HepG2 (cell line): ENCODE results near the gene SLC34A3. TPM values are rescaled to one million over a fixed set of nuclear protein-coding genes. Genes with fewer than 3 reads are reported as not detected.
A peak's percentile ranks its signal among the peaks of the same experiment; 100 is the strongest.

Experiments used
- ARID2 ChIP-seq: sonication (generic); formaldehyde crosslinking; IDR thresholded peaks from 2 replicates; pipeline ENCODE4 v1.8.1; 2022; ENCODE audit warnings: mild to moderate bottlenecking, missing genetic modification reagents, borderline replicate concordance
- ATF7-NPFF ChIP-seq: sonication (generic); formaldehyde crosslinking; IDR thresholded peaks from 2 replicates; pipeline ENCODE4 v1.8.1; 2023; ENCODE audit warnings: mild to moderate bottlenecking, low read depth, missing genetic modification reagents, moderate library complexity
- HOXA9 ChIP-seq: sonication (generic); formaldehyde crosslinking; IDR thresholded peaks from 2 replicates; pipeline ENCODE4 v1.8.1; 2022; ENCODE audit warnings: missing genetic modification reagents, mild to moderate bottlenecking, moderate library complexity, borderline replicate concordance
- KAT7 ChIP-seq: IDR thresholded peaks from 2 replicates; pipeline ENCODE4 v1.6.1; 2018; ENCODE audit warnings: borderline replicate concordance, missing compliant biosample characterization
- MLLT10 ChIP-seq: sonication (generic); formaldehyde crosslinking; IDR thresholded peaks from 2 replicates; pipeline ENCODE4 v1.4.0; 2020; ENCODE audit warnings: missing genetic modification reagents
- NONO ChIP-seq, 2 experiments: fragments of 450-650 bp in 1 of 2; sonication (generic) in 1 of 2; formaldehyde crosslinking in 1 of 2; IDR thresholded peaks in 1 of 2; conservative IDR thresholded peaks in 1 of 2; 2 replicates each; pipeline versions ENCODE4 v1.6.1 to v1.8.0; 2017 to 2022; ENCODE audit warnings: mild to moderate bottlenecking in 1 of 2, missing genetic modification reagents in 1 of 2, moderate library complexity in 1 of 2
- ZNF484 ChIP-seq: sonication (generic); formaldehyde crosslinking; IDR thresholded peaks from 2 replicates; pipeline ENCODE4 v1.5.1; 2020; ENCODE audit warnings: mild to moderate bottlenecking, low read depth, missing genetic modification reagents, borderline replicate concordance
- ZNF557 ChIP-seq: sonication (generic); formaldehyde crosslinking; IDR thresholded peaks from 2 replicates; pipeline ENCODE4 v1.4.0; 2020; ENCODE audit warnings: missing genetic modification reagents
- ZNF781 ChIP-seq: sonication (generic); formaldehyde crosslinking; IDR thresholded peaks from 2 replicates; pipeline ENCODE4 v1.5.1; 2020; ENCODE audit warnings: borderline replicate concordance, mild to moderate bottlenecking, missing genetic modification reagents; ENCODE audit errors: not compliant biosample characterization
- polyA plus RNA-seq, 8 experiments: library from polyadenylated mRNA; depleted of rRNA in 3 of 8; stranded (reverse) in 7 of 8; unstranded in 1 of 8; fragments of >200 nt; fragmentation: Illumina TruSeq in 4 of 8; extraction: Trizol in 4 of 8; gene quantifications; 2 replicates each; pipeline versions ENCODE4 v1.2.1 to v1.2.3, GENCODE V29; 2011 to 2016; ENCODE audit warnings: low read depth in 4 of 8, missing spikeins in 1 of 8, mixed read lengths in 1 of 8; ENCODE audit not compliant: insufficient read depth in 1 of 8
- total RNA-seq, 5 experiments: library from RNA; depleted of rRNA; stranded (reverse); fragments of >200 nt; fragmentation: Illumina TruSeq; extraction: Trizol; gene quantifications; 2 replicates each; pipeline ENCODE4 v1.2.3, GENCODE V29; 2016; ENCODE audit warnings: low read depth in 1 of 5
- TF ChIP-seq, protein P1 (sequence below): IDR thresholded peaks from 2 replicates; pipeline ENCODE4 v1.6.1; 2016; ENCODE audit warnings: missing compliant biosample characterization, missing genetic modification reagents, borderline replicate concordance
- TF ChIP-seq, protein P2 (sequence below): sonication (generic); formaldehyde crosslinking; IDR thresholded peaks from 2 replicates; pipeline ENCODE4 v1.8.1; 2023; ENCODE audit warnings: missing genetic modification reagents, inconsistent platforms, borderline replicate concordance
- TF ChIP-seq, protein P3 (sequence below): sonication (generic); formaldehyde crosslinking; IDR thresholded peaks from 2 replicates; pipeline ENCODE4 v1.4.0; 2020; ENCODE audit warnings: missing genetic modification reagents
- TF ChIP-seq, protein P4 (sequence below): sonication (generic); formaldehyde crosslinking; IDR thresholded peaks from 2 replicates; pipeline ENCODE4 v1.5.0; 2020; ENCODE audit warnings: missing genetic modification reagents
- TF ChIP-seq, protein P5 (sequence below): IDR thresholded peaks from 2 replicates; pipeline ENCODE4 v1.6.1; 2016
- TF ChIP-seq, protein P6 (sequence below): sonication (generic); formaldehyde crosslinking; conservative IDR thresholded peaks from 2 replicates; pipeline ENCODE4 v1.8.0; 2022; ENCODE audit warnings: missing genetic modification reagents

The SLC34A3 gene
- total and polyA plus RNA-seq, 2 of the 13 experiments (the other 11 are each of a cell fraction or from before 2014, with no cell fraction given), result 0.07 to 1.0 TPM

DNA sequence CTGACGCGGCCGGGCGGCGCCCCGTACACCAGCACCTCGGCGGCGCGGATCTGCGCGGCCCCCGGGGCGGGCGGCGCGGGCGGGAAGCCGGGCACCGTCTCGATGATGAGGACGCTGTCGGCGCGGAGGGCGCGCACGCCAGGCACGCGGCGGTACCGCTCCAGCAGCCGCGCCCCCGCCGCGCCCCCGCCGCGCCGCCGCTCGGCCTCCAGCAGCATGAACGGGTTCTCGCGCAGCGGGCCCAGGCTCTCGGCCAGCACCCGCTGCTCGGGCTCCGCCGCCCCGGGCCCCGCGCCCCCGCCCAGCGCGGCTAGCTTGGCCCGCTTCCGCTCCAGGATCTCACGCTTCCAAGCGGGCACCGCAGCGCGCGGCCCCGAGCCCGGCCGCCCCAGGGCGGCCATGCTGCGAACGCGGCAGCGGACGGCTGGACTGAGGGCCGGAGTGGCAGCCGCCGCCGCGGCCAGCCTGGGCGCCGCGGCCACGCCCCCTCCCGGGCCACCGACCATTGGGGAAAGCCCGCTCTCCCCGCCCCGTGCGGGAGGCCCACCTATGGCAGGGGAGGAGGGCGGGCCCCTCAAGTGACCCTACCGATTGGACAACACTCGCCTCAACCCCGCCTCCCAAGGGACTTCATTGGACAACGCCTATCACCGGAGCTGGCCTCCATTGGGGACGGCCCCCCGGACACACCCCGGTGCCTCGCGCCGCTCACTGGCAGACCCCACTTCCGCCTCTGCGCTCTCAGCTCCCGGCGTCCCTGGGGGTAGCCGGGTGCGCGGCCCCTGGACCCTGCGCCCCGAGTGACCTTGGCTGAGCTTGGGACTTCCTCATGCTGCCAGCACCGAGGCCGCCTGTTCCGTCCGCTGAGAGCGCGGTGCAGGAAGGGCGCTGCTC is 30.1 kb upstream of the SLC34A3 start, which contains the start of gene TPRN (continued):
- TF ChIP-seq, protein P1, sequence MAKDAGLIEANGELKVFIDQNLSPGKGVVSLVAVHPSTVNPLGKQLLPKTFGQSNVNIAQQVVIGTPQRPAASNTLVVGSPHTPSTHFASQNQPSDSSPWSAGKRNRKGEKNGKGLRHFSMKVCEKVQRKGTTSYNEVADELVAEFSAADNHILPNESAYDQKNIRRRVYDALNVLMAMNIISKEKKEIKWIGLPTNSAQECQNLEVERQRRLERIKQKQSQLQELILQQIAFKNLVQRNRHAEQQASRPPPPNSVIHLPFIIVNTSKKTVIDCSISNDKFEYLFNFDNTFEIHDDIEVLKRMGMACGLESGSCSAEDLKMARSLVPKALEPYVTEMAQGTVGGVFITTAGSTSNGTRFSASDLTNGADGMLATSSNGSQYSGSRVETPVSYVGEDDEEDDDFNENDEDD, result peak; percentile 63; the same call in 1 of the 2 replicates
- TF ChIP-seq HOXA9 (CRISPR knock-in tag) (peak; percentile 52; the same call in 1 of the 2 replicates), MLLT10 (CRISPR knock-in tag) (no peak), ARID2 (0 out of 2 replicates have a peak, but pooled peaks have one; percentile 57), ZNF557 (no peak), ATF7-NPFF (CRISPR knock-in tag) (peak; percentile 77), ZNF484 (no peak), KAT7 (CRISPR knock-in tag) (peak; percentile 39; the same call in 1 of the 2 replicates), ZNF781 (CRISPR knock-in tag) (peak; percentile 62), NONO (IDR thresholded peaks at IDR 0.05) (no peak), NONO (CRISPR knock-in tag; conservative IDR thresholded peaks at IDR 0.05) (peak; percentile 94)
- TF ChIP-seq, protein P2, sequence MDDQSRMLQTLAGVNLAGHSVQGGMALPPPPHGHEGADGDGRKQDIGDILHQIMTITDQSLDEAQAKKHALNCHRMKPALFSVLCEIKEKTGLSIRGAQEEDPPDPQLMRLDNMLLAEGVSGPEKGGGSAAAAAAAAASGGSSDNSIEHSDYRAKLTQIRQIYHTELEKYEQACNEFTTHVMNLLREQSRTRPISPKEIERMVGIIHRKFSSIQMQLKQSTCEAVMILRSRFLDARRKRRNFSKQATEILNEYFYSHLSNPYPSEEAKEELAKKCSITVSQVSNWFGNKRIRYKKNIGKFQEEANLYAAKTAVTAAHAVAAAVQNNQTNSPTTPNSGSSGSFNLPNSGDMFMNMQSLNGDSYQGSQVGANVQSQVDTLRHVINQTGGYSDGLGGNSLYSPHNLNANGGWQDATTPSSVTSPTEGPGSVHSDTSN (CRISPR knock-in tag), result no peak
- TF ChIP-seq, protein P3, sequence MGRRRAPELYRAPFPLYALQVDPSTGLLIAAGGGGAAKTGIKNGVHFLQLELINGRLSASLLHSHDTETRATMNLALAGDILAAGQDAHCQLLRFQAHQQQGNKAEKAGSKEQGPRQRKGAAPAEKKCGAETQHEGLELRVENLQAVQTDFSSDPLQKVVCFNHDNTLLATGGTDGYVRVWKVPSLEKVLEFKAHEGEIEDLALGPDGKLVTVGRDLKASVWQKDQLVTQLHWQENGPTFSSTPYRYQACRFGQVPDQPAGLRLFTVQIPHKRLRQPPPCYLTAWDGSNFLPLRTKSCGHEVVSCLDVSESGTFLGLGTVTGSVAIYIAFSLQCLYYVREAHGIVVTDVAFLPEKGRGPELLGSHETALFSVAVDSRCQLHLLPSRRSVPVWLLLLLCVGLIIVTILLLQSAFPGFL, result no peak
- TF ChIP-seq, protein P4, sequence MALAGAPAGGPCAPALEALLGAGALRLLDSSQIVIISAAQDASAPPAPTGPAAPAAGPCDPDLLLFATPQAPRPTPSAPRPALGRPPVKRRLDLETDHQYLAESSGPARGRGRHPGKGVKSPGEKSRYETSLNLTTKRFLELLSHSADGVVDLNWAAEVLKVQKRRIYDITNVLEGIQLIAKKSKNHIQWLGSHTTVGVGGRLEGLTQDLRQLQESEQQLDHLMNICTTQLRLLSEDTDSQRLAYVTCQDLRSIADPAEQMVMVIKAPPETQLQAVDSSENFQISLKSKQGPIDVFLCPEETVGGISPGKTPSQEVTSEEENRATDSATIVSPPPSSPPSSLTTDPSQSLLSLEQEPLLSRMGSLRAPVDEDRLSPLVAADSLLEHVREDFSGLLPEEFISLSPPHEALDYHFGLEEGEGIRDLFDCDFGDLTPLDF (CRISPR knock-in tag), result no peak
- TF ChIP-seq, protein P5, sequence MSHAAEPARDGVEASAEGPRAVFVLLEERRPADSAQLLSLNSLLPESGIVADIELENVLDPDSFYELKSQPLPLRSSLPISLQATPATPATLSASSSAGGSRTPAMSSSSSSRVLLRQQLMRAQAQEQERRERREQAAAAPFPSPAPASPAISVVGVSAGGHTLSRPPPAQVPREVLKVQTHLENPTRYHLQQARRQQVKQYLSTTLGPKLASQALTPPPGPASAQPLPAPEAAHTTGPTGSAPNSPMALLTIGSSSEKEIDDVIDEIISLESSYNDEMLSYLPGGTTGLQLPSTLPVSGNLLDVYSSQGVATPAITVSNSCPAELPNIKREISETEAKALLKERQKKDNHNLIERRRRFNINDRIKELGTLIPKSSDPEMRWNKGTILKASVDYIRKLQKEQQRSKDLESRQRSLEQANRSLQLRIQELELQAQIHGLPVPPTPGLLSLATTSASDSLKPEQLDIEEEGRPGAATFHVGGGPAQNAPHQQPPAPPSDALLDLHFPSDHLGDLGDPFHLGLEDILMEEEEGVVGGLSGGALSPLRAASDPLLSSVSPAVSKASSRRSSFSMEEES (CRISPR knock-in tag), result peak; percentile 66; the same call in 1 of the 2 replicates
- TF ChIP-seq, protein P6, sequence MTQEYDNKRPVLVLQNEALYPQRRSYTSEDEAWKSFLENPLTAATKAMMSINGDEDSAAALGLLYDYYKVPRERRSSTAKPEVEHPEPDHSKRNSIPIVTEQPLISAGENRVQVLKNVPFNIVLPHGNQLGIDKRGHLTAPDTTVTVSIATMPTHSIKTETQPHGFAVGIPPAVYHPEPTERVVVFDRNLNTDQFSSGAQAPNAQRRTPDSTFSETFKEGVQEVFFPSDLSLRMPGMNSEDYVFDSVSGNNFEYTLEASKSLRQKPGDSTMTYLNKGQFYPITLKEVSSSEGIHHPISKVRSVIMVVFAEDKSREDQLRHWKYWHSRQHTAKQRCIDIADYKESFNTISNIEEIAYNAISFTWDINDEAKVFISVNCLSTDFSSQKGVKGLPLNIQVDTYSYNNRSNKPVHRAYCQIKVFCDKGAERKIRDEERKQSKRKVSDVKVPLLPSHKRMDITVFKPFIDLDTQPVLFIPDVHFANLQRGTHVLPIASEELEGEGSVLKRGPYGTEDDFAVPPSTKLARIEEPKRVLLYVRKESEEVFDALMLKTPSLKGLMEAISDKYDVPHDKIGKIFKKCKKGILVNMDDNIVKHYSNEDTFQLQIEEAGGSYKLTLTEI (CRISPR knock-in tag), result no peak
